ENCODE measurements around the gene PEDS1. TPM values are rescaled to one million over a fixed set of nuclear protein-coding genes. Genes with fewer than 3 reads are reported as not detected.

PEDS1 gene
- total and polyA plus RNA-seq, 2 experiments from 2014 or later, result 36.9 to 37.2 TPM

- Histone ChIP-seq H3K27me3 (no peaks in the 10 kb centered on the region), H3K36me3 (no peaks in the 10 kb centered on the region), H3K4me1 (ENCODE audit: low read depth) (peaks cover 6% of the 10 kb centered on the region), H3K9me3 (ENCODE audit: low read depth) (no peaks in the 10 kb centered on the region), H3K27ac (peak overlapping the region; percentile 81), H3K4me3 (peak overlapping the region; percentile 83)
- TF ChIP-seq CTCF (IDR thresholded peaks at IDR 0.05; ENCODE audit: low read depth, low read length), result no peak
- no peak for DNase-seq (ENCODE audit: low read depth in 1 of 2, low spot score in 1 of 2)
Measured at GRCh38 chr20:50153153-50153499, 397 bp downstream of the PEDS1 start.

- no peak for TF ChIP-seq CTCF (IDR thresholded peaks at IDR 0.05; ENCODE audit: low read depth, low read length)
- no peak for DNase-seq (ENCODE audit: low read depth in 1 of 2, low spot score in 1 of 2)
- no peak overlapping the region for H3K27ac ChIP-seq
- H3K4me1 ChIP-seq (ENCODE audit: low read depth), result peaks cover 6% of the 10 kb centered on the region
- H3K27me3 ChIP-seq, result no peaks in the 10 kb centered on the region
- no peaks in the 10 kb centered on the region for H3K9me3 ChIP-seq (ENCODE audit: low read depth)
- no peaks in the 10 kb centered on the region for H3K36me3 ChIP-seq
- H3K4me3 ChIP-seq, result peak overlapping the region; percentile 83
Measured at GRCh38 chr20:50152394-50153152, 950 bp downstream of the PEDS1 start.

GRCh38 chr20:50151034-50151743 is 2.3 kb downstream of the PEDS1 start:
- no peak overlapping the region for H3K27ac ChIP-seq
- no peaks in the 10 kb centered on the region for H3K9me3 ChIP-seq (ENCODE audit: low read depth)
- no peaks in the 10 kb centered on the region for H3K27me3 ChIP-seq
- H3K36me3 ChIP-seq, result no peaks in the 10 kb centered on the region
- H3K4me3 ChIP-seq, result no peak overlapping the region
- no peak for TF ChIP-seq CTCF (IDR thresholded peaks at IDR 0.05; ENCODE audit: low read depth, low read length)
- peaks cover 6% of the 10 kb centered on the region for H3K4me1 ChIP-seq (ENCODE audit: low read depth)
- no peak for DNase-seq (ENCODE audit: low read depth in 1 of 2, low spot score in 1 of 2)

- no peaks in the 10 kb centered on the region for H3K27me3 ChIP-seq
- no peaks in the 10 kb centered on the region for H3K9me3 ChIP-seq (ENCODE audit: low read depth)
- DNase-seq (ENCODE audit: low read depth in 1 of 2, low spot score in 1 of 2), result no peak
- peaks cover 6% of the 10 kb centered on the region for H3K4me1 ChIP-seq (ENCODE audit: low read depth)
- no peak for TF ChIP-seq CTCF (IDR thresholded peaks at IDR 0.05; ENCODE audit: low read depth, low read length)
- H3K27ac ChIP-seq, result no peak overlapping the region
- H3K36me3 ChIP-seq, result no peaks in the 10 kb centered on the region
- no peak overlapping the region for H3K4me3 ChIP-seq
Measured at GRCh38 chr20:50149481-50150254, 3.9 kb downstream of the PEDS1 start.

GRCh38 chr20:50146732-50147662 is 6.5 kb downstream of the PEDS1 start:
- Histone ChIP-seq H3K4me3 (no peak overlapping the region), H3K27ac (peak overlapping the region; percentile 55)

More at GRCh38 chr20:50146732-50147662, 6.5 kb downstream of the PEDS1 start:
- peaks cover 8% of the 10 kb centered on the region for H3K36me3 ChIP-seq
- H3K27me3 ChIP-seq, result no peaks in the 10 kb centered on the region
- no peaks in the 10 kb centered on the region for H3K9me3 ChIP-seq (ENCODE audit: low read depth)
- no peak for TF ChIP-seq CTCF (IDR thresholded peaks at IDR 0.05; ENCODE audit: low read depth, low read length)
- no peak for DNase-seq (ENCODE audit: low read depth in 1 of 2, low spot score in 1 of 2)
- no peaks in the 10 kb centered on the region for H3K4me1 ChIP-seq (ENCODE audit: low read depth)
